Keratinocyte (primary cell): Measurements from ENCODE around the gene DHX15. TPM values are rescaled to one million over a fixed set of nuclear protein-coding genes. Genes with fewer than 3 reads are reported as not detected.

Experiments
- DNase-seq: peaks from one replicate; pipeline ENCODE4 v3.0.0-alpha.2; 2011; ENCODE audit warnings: low read depth, missing footprints, low spot score
- FAIRE-seq: peaks from 2 replicates; lab custom pipeline; 2011; peaks lifted over from hg19 to GRCh38; lab: Jason Lieb, UNC
- H2AFZ ChIP-seq: 2 replicates; pipeline ENCODE4 v1.6.0; 2012; ENCODE audit warnings: low read length, control low read depth, inconsistent platforms; ENCODE audit not compliant: control insufficient read depth
- H3K27ac ChIP-seq: 2 replicates; pipeline ENCODE4 v1.5.1; 2011; ENCODE audit warnings: low read length; ENCODE audit not compliant: control insufficient read depth, insufficient read depth
- H3K27me3 ChIP-seq: 3 replicates; pipeline ENCODE4 v1.6.0; 2011; ENCODE audit warnings: low read length; ENCODE audit not compliant: control insufficient read depth, insufficient read depth; ENCODE audit errors: extremely low read depth
- H3K36me3 ChIP-seq, 2 experiments: 2 replicates in 1 of 2; 3 replicates in 1 of 2; pipeline ENCODE4 v1.5.1; 2011; ENCODE audit warnings: low read length in 2 of 2, mild to moderate bottlenecking in 1 of 2; ENCODE audit not compliant: control insufficient read depth in 2 of 2, insufficient read depth in 2 of 2; ENCODE audit errors: extremely low read depth in 1 of 2
- H3K4me1 ChIP-seq: 3 replicates; pipeline ENCODE4 v1.5.1; 2011; ENCODE audit warnings: low read length; ENCODE audit not compliant: control insufficient read depth, insufficient read depth; ENCODE audit errors: extremely low read depth
- H3K4me2 ChIP-seq: 3 replicates; pipeline ENCODE4 v1.6.0; 2011; ENCODE audit warnings: low read depth, low read length; ENCODE audit not compliant: control insufficient read depth, insufficient read depth; ENCODE audit errors: extremely low read depth
- H3K4me3 ChIP-seq, 3 experiments: fragments of 200-600 bp in 1 of 3; sonication (generic) in 1 of 3; 2 replicates in 2 of 3; 3 replicates in 1 of 3; pipeline ENCODE4 v1.5.1; 2011 to 2016; ENCODE audit warnings: low read length in 3 of 3, mild to moderate bottlenecking in 3 of 3, control low read depth in 2 of 3, inconsistent platforms in 1 of 3, low read depth in 1 of 3, mixed read lengths in 1 of 3, mixed run types in 1 of 3, moderate library complexity in 1 of 3; ENCODE audit not compliant: control insufficient read depth in 2 of 3, insufficient read depth in 2 of 3; ENCODE audit errors: extremely low read depth in 1 of 3
- H3K79me2 ChIP-seq: 2 replicates; pipeline ENCODE4 v1.6.0; 2012; ENCODE audit warnings: low read length; ENCODE audit not compliant: control insufficient read depth, insufficient read depth
- H3K9ac ChIP-seq: 3 replicates; pipeline ENCODE4 v1.6.0; 2011; ENCODE audit warnings: low read length; ENCODE audit not compliant: control insufficient read depth, insufficient read depth; ENCODE audit errors: extremely low read depth
- H3K9me1 ChIP-seq: 3 replicates; pipeline ENCODE4 v1.6.0; 2011; ENCODE audit warnings: low read length; ENCODE audit not compliant: control insufficient read depth, insufficient read depth; ENCODE audit errors: extremely low read depth
- H3K9me3 ChIP-seq: 2 replicates; pipeline ENCODE4 v1.5.1; 2012; ENCODE audit warnings: low read depth, low read length; ENCODE audit not compliant: control insufficient read depth
- H4K20me1 ChIP-seq: 3 replicates; pipeline ENCODE4 v1.6.0; 2011; ENCODE audit warnings: low read length; ENCODE audit not compliant: control insufficient read depth, insufficient read depth; ENCODE audit errors: extremely low read depth
- CTCF ChIP-seq, 3 experiments: IDR thresholded peaks in 1 of 3; conservative IDR thresholded peaks in 1 of 3; optimal IDR thresholded peaks in 1 of 3; 2 replicates in 2 of 3; 3 replicates in 1 of 3; pipeline versions ENCODE3 to v1.5.1; 2011; ENCODE audit warnings: low read length in 3 of 3, mild to moderate bottlenecking in 3 of 3, moderate library complexity in 2 of 3, control low read depth in 1 of 3, inconsistent platforms in 1 of 3; ENCODE audit not compliant: insufficient read depth in 2 of 3; ENCODE audit errors: extremely low read depth in 1 of 3
- EZH2 ChIP-seq: IDR thresholded peaks from one replicate; pipeline ENCODE4 v1.6.1; 2012; ENCODE audit warnings: inconsistent platforms, mild to moderate bottlenecking, low read length, moderate library complexity
- dilution Hi-C: fragments of 300-500 bp; cut with MboI; formaldehyde crosslinking; loops from one replicate; pipeline ENCODE4 v1.7.0; 2020; ENCODE audit warnings: low sequenced_read_pairs; ENCODE audit not compliant: extremely low pct_ligation_motif_present
- polyA plus RNA-seq, 5 experiments: library from polyadenylated mRNA; depleted of rRNA in 3 of 5; stranded (reverse) in 3 of 5; stranded (forward) in 1 of 5; unstranded in 1 of 5; fragments of >200 nt; gene quantifications; 1 replicate in 1 of 5; 2 replicates in 3 of 5; 3 replicates in 1 of 5; pipeline versions ENCODE4 v1.2.1 to v1.2.3, GENCODE V29; 2011 to 2012; ENCODE audit warnings: missing spikeins in 2 of 5, low read depth in 1 of 5, low replicate concordance in 1 of 5

Gene DHX15
- polyA plus RNA-seq, 1 donor (not counting 4 experiments of a cell fraction or from before 2014, with no cell fraction given), result 206 TPM

- H3K27me3 ChIP-seq, result no peaks in the 10 kb centered on the region
- TF ChIP-seq CTCF (optimal IDR thresholded peaks at IDR 0.05 in 1 of 3, IDR thresholded peaks at IDR 0.05 in 1 of 3, conservative IDR thresholded peaks at IDR 0.05 in 1 of 3; ENCODE audit: extremely low read depth in 1 of 3, insufficient read depth in 2 of 3, low read length in 3 of 3), result no peak
- TF ChIP-seq EZH2, result no peak
- peak overlapping the region; percentile 83 for H3K27ac ChIP-seq
- no peak overlapping the region for H3K4me3 ChIP-seq
- peaks cover 25% of the 10 kb centered on the region for H3K4me1 ChIP-seq
- H3K9me1 ChIP-seq, result no peaks in the 10 kb centered on the region
- FAIRE-seq (peak; percentile 70), DNase-seq (no peak)
- peak overlapping the region; percentile 28 for H3K9ac ChIP-seq
- dilution Hi-C loops, result no loop called here
- peak overlapping the region; percentile 49 for H3K4me2 ChIP-seq
- H3K36me3 ChIP-seq, result peaks cover 5 to 20% of the 10 kb centered on the region in 2 experiments
- H4K20me1 ChIP-seq, result peaks cover 36% of the 10 kb centered on the region
- H3K9me3 ChIP-seq, result no peaks in the 10 kb centered on the region
- no peak overlapping the region for H2AFZ ChIP-seq
- H3K79me2 ChIP-seq, result peaks cover 94% of the 10 kb centered on the region
These were observed 27.0 kb downstream of the DHX15 start for GRCh38 chr4:24557026-24558025.

- H4K20me1 ChIP-seq, result peaks cover 30% of the 10 kb centered on the region
- H3K9ac ChIP-seq, result no peak overlapping the region
- H3K9me3 ChIP-seq, result no peaks in the 10 kb centered on the region
- DNase-seq, result no peak
- no peak overlapping the region for H2AFZ ChIP-seq
- no peaks in the 10 kb centered on the region for H3K9me1 ChIP-seq
- no peak for FAIRE-seq
- peaks cover 86% of the 10 kb centered on the region for H3K79me2 ChIP-seq
- H3K4me3 ChIP-seq, result no peak overlapping the region
- H3K27me3 ChIP-seq, result no peaks in the 10 kb centered on the region
- TF ChIP-seq CTCF (optimal IDR thresholded peaks at IDR 0.05 in 1 of 3, IDR thresholded peaks at IDR 0.05 in 1 of 3, conservative IDR thresholded peaks at IDR 0.05 in 1 of 3; ENCODE audit: extremely low read depth in 1 of 3, insufficient read depth in 2 of 3, low read length in 3 of 3), result no peak
- no peak for TF ChIP-seq EZH2
- H3K4me1 ChIP-seq, result no peaks in the 10 kb centered on the region
- H3K27ac ChIP-seq, result no peak overlapping the region
- peaks cover 11 to 20% of the 10 kb centered on the region in 2 experiments for H3K36me3 ChIP-seq
- H3K4me2 ChIP-seq, result no peak overlapping the region
- dilution Hi-C loops, result no loop called here
These were observed 32.7 kb downstream of the DHX15 start for GRCh38 chr4:24551492-24552289.
